Uterus (tissue), 2 donors: ENCODE measurements around the gene SLC26A1.

Source experiments
- POLR2A ChIP-seq, 2 donors: fragments of 450-650 bp; IDR thresholded peaks; one replicate each; pipeline ENCODE4 v1.6.1; 2016; ENCODE audit warnings: antibody characterized with exemption in 2 of 2, mild to moderate bottlenecking in 1 of 2, moderate library complexity in 1 of 2
- TF ChIP-seq, protein P1 (sequence below), 4 experiments: fragments of 200-600 bp in 2 of 4; fragments of 450-650 bp in 2 of 4; sonication (generic) in 2 of 4; IDR thresholded peaks; one replicate each; pipeline ENCODE4 v1.5.1; 2016 to 2019; ENCODE audit warnings: antibody characterized with exemption in 4 of 4, mild to moderate bottlenecking in 2 of 4, moderate library complexity in 1 of 4

DNA sequence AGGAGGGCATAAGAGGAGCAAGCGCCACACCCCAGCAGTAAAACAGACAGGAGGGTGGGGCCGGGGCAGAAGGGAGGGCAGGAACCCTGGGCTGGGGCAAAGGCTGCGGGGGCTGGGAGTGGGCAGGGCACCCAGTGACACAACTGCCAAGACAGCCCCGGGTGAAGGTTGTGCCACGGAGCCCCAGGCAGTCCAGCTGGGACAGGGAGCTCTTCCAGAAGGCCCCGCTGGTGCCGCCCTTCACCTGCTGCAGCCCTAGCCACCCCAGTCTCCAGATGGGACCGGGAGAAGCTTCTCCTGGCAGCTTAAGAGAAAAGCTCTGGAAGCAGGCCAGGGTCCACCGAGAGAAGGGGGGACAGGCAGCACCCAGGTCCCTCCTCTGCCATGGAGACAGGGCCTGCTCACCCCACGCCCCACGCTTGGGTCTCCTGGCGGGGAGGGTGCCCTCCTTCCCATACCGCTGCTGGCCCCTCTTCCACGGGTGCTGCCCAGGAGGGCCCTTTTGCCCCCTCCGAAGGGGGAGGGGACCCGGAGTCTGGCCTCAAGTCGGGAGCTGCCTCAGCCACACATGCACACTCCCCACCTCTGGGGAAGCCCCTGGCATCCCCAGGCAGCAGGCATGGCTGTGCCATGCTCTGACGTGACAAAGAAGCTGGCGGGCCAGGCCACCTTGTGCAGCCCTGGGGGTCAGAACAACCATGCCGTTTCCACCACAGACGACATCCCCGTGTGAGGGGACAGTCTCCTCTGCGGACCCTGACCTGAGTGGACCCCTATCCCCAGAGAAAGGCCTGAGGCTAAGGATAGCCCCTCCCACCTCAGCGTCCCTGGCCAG, 21.3 kb downstream of the SLC26A1 start:
- TF ChIP-seq, protein P1, sequence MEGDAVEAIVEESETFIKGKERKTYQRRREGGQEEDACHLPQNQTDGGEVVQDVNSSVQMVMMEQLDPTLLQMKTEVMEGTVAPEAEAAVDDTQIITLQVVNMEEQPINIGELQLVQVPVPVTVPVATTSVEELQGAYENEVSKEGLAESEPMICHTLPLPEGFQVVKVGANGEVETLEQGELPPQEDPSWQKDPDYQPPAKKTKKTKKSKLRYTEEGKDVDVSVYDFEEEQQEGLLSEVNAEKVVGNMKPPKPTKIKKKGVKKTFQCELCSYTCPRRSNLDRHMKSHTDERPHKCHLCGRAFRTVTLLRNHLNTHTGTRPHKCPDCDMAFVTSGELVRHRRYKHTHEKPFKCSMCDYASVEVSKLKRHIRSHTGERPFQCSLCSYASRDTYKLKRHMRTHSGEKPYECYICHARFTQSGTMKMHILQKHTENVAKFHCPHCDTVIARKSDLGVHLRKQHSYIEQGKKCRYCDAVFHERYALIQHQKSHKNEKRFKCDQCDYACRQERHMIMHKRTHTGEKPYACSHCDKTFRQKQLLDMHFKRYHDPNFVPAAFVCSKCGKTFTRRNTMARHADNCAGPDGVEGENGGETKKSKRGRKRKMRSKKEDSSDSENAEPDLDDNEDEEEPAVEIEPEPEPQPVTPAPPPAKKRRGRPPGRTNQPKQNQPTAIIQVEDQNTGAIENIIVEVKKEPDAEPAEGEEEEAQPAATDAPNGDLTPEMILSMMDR (IDR thresholded peaks at IDR 0.05) = no peak
- no peak for TF ChIP-seq POLR2A (IDR thresholded peaks at IDR 0.05)
